GM15510 (cell line): Measurements from ENCODE around the gene CHDH.

Experiments
- POLR2A ChIP-seq: IDR thresholded peaks from 3 replicates; pipeline ENCODE4 v1.6.1; 2011; ENCODE audit warnings: borderline replicate concordance; ENCODE audit not compliant: insufficient read length; ENCODE audit errors: extremely low read depth

The CHDH gene

DNA sequence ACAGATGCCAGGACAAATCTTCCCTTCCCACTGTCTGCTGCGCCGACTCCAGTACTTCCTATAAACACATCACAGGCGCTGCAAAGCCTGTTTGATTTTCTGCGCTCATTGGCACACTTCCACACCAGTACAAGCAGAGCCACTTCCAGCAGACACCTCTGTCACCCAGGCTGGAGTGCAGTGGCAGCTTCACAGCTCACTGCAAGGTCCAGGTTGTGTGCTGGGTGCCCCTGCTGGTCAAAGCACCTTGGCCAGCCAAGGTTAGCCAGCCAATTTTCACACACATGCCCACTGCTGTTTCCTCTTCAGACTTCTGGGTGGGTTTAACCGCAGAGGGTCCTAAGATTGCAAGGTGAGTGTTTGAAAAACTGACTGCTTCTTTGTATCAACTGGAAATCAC is 4.9 kb downstream of the CHDH start:
- no peak for TF ChIP-seq POLR2A

DNA sequence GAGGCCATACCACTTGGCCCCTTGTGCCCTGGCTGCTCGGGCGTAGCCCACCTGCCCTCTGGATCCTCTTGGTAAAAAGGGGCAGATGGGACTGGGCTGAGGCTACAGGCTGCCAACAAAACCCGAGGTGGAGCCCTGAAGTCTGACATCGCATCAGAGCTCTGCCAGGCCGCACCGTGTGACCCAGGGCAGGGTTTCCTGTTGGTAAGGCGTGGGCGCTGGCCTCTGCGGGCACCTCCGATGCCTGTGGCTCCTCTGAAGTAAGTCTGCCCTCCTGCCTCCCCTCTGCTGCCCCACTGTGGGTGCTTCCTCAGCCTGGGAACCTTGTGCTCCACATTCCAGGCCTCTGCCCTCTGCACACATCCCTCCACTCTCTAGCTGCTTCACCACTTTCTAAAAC is 8.9 kb downstream of the CHDH start:
- no peak for TF ChIP-seq POLR2A

DNA sequence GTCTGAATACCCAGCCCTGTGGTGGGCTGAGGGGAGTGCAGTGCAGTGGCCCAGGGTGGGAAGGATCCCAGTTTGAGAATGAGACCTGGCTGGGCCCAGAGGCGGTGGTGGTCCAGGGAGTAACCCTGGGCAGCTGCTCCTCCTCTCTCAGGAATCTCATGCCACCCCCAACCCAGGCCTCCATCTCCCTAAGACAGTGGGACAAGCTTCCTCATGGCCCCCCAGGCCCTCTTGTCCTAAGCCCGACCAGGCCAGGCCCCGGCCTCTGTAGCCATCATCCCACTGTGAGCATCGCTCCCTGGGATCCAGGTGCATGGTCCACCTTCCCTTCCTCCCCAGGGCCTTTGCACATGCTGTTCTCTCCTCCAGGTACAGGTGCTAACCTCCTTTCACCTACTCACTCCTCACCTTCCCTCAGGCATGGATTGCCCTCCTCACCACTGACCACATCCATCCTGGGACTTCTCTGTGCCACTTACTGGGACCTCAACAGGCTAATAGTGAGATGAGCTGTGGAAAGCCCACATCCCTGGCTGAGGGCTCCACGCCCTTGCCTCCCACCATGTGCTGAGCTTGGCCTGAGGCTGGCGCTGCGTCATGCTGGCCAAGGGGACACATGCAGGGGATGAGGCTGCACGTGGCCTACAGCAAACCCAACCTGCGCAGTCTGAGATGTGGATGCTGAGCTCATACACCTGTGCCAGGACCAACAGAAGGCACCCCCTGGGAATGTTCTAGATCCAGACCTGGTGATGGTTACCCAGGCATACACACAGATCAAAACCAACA is 9.9 kb downstream of the CHDH start:
- TF ChIP-seq POLR2A: no peak

DNA sequence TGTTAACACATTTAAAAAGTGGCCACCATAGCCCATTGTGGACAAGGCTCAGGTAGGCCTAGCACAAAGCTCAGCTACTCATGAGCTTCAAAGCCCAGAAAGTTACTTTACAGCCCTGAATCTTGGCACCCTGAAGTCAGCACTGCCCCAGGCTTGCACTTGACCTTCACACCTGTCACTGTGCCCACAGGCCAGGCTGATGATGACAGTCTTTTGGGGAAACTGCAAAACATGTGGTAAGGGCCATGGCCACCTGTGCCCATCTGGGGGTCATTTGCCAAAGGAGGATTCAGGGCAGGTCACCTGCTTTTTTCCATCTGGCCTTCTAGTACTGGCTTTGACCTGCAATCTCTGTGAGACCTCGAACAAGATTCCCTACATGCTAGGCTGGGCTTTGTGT is 11.0 kb downstream of the CHDH start:
- no peak for TF ChIP-seq POLR2A

DNA sequence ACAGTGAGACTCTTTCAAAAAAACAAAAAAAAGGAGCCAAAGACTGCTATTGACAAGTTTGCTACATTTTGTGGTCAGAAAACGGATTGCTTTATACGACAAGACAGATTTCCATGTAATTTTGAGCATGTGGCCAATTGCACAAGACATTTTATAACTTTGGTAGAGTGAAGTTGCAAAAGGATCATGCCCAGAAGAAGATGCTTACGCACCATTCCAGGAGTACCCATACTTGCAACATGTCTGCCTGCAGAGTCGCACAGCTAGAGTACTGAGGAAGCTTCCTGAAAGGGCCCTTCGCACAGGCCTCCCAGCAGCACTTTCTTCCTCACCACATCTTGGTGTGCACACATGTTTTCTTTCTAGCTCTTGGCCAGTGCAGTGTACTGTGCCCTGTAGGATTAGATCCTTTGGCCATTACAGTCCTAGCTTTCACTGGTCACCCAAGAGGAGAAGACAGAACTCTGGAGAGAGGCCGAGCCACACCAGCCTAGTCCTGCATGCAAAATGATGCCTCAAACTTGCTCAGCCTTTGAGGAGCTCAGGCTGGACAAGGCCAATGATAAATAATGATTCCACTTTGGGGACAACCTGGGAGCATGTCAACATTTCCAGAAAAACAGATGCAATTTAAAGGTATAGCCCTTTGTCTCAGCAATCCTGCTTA is 11.7 kb downstream of the CHDH start:
- no peak for TF ChIP-seq POLR2A

DNA sequence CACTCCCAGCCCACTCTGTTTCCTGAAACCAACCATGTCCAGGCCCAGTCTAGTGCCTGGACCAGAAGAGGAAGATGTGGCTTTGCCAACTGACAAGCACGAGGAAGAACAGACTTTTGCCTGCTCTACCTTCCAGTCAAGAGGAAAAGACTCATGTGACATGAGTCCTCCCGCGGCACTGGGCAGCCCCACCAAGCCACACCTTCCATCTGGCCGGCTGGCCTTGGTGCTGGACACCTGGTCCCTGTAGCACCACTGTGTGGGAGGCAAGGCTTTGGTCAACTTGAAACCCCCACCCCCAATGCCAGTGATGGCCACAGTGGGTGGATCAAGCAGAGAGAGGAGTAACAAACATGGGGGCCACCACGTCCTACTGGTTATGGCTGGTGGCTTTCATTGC is 12.5 kb downstream of the CHDH start:
- TF ChIP-seq POLR2A: no peak

DNA sequence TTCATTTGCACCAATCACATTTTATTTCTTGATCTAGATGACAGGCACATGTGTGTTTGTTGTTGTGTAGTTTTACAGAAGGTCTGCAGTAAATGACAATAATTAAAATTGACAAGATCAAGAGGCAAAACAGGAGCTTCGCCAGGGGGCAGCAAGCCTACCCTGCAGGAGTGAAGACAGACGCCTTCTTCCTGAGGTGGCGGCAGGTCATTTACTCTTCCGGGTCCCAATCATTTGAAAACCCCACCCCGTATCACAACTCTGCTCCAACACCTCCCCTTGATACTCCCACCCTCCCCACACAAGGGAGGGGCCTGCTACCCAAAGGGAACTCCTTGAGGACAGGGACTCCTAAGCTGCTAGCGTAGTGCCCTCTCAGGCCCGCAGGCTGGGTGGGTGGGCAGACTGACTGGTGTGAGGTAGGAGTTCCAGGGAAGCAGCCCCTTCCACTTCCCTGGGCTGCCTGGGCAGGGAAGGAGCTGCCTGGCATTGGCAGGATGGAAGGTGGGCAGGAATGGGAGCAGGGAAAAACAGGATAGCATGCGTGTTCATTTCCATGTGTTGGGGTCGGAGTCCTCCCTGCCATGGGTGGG is 13.1 kb downstream of the CHDH start:
- no peak for TF ChIP-seq POLR2A

DNA sequence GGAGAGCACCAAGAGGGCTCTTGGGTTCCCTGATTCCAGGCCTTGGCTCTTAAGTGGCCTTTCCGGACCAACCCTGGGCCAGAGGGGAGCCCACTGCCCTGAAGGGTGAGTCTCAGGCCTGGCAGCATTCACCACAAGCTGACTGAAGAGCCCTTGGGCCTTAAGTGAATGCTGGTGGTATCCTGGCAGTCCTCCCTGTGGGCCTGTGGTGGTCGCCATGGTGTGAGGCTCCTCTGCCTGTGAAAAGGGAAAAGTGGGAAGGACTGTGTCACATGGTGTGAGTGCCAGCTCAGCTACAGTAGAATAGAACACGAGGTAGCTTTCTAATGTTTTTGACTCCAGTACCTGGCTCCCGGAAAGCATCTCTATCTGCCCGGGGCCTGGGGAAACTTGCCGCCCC is 15.3 kb downstream of the CHDH start:
- no peak for TF ChIP-seq POLR2A

DNA sequence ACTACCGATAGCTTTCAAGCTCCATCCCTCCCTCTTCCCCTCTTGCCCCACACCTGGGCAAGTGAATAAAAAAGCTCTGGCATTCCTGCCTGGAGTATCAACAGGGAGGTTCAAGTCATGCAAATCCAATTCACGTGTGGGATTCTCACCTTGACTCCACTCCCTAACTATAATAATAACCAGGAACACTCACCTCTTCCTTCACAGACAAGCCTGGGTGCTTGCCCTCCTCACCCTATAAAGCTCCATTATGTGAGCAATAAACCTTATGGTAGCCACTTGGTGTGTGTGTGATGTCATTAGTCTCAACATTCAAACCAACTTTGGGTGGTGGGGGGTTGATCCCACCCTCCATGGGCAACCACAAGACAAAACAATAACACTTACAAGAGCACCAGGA is 16.6 kb downstream of the CHDH start:
- no peak for TF ChIP-seq POLR2A

DNA sequence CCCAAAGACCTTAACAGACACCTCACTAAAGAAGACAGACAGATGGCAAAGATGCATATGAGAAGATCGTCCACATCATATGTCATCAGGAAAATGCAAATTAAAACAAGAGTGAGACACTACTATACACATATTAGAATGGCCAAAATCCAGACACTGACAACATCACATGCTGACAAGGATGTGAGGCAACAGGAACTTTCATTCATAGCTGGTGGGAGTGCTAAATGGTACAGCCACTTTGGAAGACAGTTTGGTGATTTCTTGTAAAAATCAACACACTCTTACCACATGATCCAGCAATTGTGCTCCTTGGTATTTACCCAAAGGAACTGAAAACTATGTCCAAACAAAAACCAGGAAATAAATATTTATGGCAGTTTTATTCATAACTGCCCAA is 17.6 kb downstream of the CHDH start:
- no peak for TF ChIP-seq POLR2A

DNA sequence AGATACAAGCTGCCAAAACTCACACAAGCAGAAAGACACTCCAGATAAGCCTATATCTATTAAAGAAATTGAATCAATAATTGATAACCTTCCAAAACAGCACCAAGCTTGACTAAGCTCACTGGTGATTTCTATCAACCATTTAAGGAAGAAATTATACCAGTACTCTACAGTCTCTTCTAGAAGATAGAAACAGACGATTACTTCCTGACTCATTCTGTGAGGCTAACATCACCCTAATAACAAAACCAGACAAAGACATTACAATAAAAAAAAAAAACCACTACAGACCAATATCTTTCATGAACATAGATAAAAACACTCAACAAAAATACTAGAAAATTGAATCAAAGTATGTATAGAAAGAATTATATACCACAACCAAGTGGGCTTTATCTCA is 20.2 kb downstream of the CHDH start:
- TF ChIP-seq POLR2A: no peak

DNA sequence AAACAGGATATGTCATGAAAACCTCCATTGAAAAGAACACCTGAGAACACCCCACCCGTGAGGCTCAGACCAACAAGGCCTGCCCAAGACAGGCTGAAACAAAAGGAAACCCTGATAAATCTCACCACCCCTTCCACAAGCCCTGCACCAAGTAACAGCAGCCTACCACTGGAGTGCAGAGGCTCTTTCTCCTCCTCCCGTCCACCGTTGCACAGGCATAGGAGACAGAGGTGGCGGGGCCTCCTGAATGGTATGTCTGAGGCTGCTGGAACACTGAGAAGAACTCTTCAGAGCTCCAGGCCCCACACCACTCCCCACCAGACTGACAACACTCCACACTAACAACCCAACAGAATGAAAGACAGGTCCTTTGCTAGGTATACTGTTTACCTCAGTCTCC is 21.4 kb downstream of the CHDH start:
- no peak for TF ChIP-seq POLR2A

DNA sequence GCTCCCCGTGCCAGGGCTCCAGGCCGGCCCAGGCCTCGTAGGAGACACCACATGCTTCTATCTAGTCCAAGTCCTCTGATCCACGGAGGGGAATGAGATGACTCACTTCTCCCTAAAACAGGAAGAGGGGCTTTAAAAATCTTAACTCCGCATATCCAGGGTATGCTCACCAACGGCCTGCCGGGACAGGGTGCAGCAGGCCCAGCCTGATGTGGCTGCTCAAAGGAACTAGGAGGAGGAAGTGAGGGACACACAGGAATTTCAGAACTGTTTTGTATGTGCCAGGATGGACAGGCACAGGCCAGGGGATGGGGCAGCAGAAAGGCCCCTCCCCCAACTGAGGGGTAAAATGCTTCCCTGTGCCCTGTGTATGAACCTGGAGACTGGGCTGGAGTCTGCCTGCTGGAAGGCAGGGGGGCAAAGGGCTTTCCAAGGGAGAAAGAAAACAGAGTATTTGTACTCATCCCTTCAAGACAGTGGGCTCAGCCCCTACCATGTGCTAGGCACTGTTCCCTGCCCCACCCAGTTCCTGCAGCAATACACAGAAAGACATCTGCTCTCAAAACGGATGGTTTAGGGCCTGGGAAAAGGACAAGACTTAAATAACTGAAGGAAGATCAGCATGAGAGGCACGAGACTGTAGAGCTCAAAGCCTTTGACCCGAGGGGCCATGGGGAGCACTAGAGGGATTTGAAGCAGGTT is 22.1 kb downstream of the CHDH start:
- TF ChIP-seq POLR2A: no peak

DNA sequence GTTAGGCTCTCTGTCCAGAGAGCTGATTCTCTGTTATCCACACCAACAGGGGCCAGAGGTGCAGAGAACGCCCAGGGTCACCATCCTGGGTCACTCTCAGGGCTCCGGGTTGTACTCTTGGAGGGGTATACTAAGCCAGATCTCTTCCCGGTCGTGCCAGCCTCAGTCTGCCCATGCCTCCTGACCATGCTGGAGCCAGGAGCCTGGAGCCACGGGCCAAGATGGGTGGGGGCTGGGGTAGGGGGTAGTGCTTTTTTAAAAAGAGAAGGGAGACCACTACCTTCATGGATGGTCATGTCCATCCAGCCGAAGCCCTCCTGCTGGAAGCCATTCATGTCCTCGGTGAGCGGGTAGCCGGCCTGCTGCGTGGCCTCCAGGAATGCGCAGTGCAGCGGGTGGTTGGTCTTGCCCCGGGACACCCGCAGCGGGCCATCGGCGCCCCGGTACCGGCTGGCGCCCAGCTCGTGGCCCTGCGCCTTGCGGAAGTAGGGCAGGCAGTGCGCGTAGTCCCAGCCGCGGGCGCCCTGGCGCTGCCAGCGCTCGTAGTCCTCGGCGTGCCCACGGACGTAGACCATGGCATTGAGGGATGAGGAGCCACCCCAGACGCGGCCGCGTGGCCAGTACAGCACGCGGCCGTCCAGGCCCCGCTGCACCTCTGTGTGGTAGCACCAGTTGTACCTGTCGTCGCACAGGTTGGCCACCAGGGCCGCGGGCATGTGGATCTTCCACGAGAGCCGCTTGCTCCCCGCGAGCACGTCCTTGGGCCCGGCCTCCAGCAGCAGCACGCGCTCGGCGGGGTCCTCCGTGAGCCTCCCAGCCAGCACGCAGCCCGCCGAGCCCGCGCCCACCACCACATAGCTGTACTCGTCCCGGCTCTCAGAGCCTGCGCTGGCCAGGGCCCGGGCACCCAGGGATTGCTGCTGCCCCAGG is 22.9 kb downstream of the CHDH start:
- no peak for TF ChIP-seq POLR2A
